IPS-20b (cell line): ENCODE data around the gene PSMG4.

Source experiments
- H3K27ac ChIP-seq: one replicate; pipeline ENCODE4 v1.5.1; 2013; ENCODE audit warnings: low read length
- H3K27me3 ChIP-seq: 2 replicates; pipeline ENCODE4 v1.6.1; 2013; ENCODE audit warnings: mild to moderate bottlenecking, low read length, inconsistent platforms; ENCODE audit not compliant: insufficient read depth
- H3K36me3 ChIP-seq: 2 replicates; pipeline ENCODE4 v1.6.1; 2013; ENCODE audit warnings: low read depth, mild to moderate bottlenecking, inconsistent platforms, low read length, moderate library complexity; ENCODE audit not compliant: insufficient read depth
- H3K4me1 ChIP-seq: 2 replicates; pipeline ENCODE4 v1.6.1; 2013; ENCODE audit warnings: mild to moderate bottlenecking, control low read depth, inconsistent platforms, low read length, moderate library complexity; ENCODE audit not compliant: insufficient read depth
- H3K4me3 ChIP-seq: 2 replicates; pipeline ENCODE4 v1.5.1; 2013; ENCODE audit warnings: mild to moderate bottlenecking, low read length, inconsistent platforms
- H3K9ac ChIP-seq: 2 replicates; pipeline ENCODE4 v1.6.1; 2013; ENCODE audit warnings: low read depth, mild to moderate bottlenecking, inconsistent platforms, low read length, moderate library complexity
- H3K9me3 ChIP-seq: 2 replicates; pipeline ENCODE4 v1.6.1; 2013; ENCODE audit warnings: mild to moderate bottlenecking, low read depth, low read length, inconsistent platforms; ENCODE audit not compliant: insufficient read depth

Gene PSMG4

GRCh38 chr6:3258720-3259490 lies at the start of gene PSMG4:
TSS of gene PSMG4 (plus strand) at chr6:3258947. CDS start at chr6:3259023, 76 bp downstream.
- Histone ChIP-seq H3K4me1 (peaks cover 9% of the 10 kb centered on the region), H3K9me3 (no peaks in the 10 kb centered on the region)

GRCh38 chr6:3209114-3210023 lies 49.4 kb upstream of the PSMG4 start:
- no peak overlapping the region for H3K27ac ChIP-seq
- H3K4me3 ChIP-seq, result peak overlapping the region; percentile 23; the same call in 1 of the 2 replicates
- peaks cover 15% of the 10 kb centered on the region; the same call in 1 of the 2 replicates for H3K4me1 ChIP-seq

More at GRCh38 chr6:3258720-3259490, at the start of gene PSMG4:
- H3K27me3 ChIP-seq, result no peaks in the 10 kb centered on the region
- H3K9ac ChIP-seq, result peak within 1 kb of the TSS; percentile 80
- H3K4me3 ChIP-seq, result peak within 1 kb of the TSS; percentile 78
- H3K27ac ChIP-seq, result no peak within 1 kb of the TSS
- H3K36me3 ChIP-seq, result peaks cover 24% of the 10 kb centered on the region

GRCh38 chr6:3210024-3210610 lies 48.6 kb upstream of the PSMG4 start:
- no peaks in the 10 kb centered on the region for H3K9me3 ChIP-seq
- H3K4me1 ChIP-seq, result peaks cover 15% of the 10 kb centered on the region; the same call in 1 of the 2 replicates
- H3K36me3 ChIP-seq, result no peaks in the 10 kb centered on the region
- H3K27me3 ChIP-seq, result no peaks in the 10 kb centered on the region
- no peak overlapping the region for H3K4me3 ChIP-seq
- no peak overlapping the region for H3K9ac ChIP-seq
- no peak overlapping the region for H3K27ac ChIP-seq

More at GRCh38 chr6:3209114-3210023, 49.4 kb upstream of the PSMG4 start:
- H3K9ac ChIP-seq, result no peak overlapping the region; the same call in 1 of the 2 replicates
- no peaks in the 10 kb centered on the region for H3K27me3 ChIP-seq
- H3K36me3 ChIP-seq, result no peaks in the 10 kb centered on the region
- no peaks in the 10 kb centered on the region for H3K9me3 ChIP-seq

GRCh38 chr6:3211681-3212080 lies 47.1 kb upstream of the PSMG4 start:
- Histone ChIP-seq H3K36me3 (no peaks in the 10 kb centered on the region), H3K9me3 (no peaks in the 10 kb centered on the region), H3K4me1 (peaks cover 15% of the 10 kb centered on the region; the same call in 1 of the 2 replicates), H3K4me3 (no peak overlapping the region), H3K27ac (no peak overlapping the region), H3K9ac (no peak overlapping the region), H3K27me3 (no peaks in the 10 kb centered on the region)

- Histone ChIP-seq H3K4me3 (no peak overlapping the region), H3K4me1 (peaks cover 15% of the 10 kb centered on the region; the same call in 1 of the 2 replicates), H3K27ac (no peak overlapping the region), H3K9ac (no peak overlapping the region), H3K9me3 (no peaks in the 10 kb centered on the region), H3K36me3 (no peaks in the 10 kb centered on the region), H3K27me3 (no peaks in the 10 kb centered on the region)
These were observed 46.5 kb upstream of the PSMG4 start for GRCh38 chr6:3212261-3212660.

GRCh38 chr6:3213334-3213695 lies 45.4 kb upstream of the PSMG4 start:
- Histone ChIP-seq H3K36me3 (no peaks in the 10 kb centered on the region), H3K27ac (no peak overlapping the region), H3K9ac (no peak overlapping the region), H3K4me3 (no peak overlapping the region), H3K4me1 (peaks cover 13% of the 10 kb centered on the region; the same call in 1 of the 2 replicates), H3K9me3 (no peaks in the 10 kb centered on the region), H3K27me3 (no peaks in the 10 kb centered on the region)

GRCh38 chr6:3214898-3215297 lies 43.8 kb upstream of the PSMG4 start:
- Histone ChIP-seq H3K9ac (no peak overlapping the region), H3K27ac (no peak overlapping the region), H3K4me1 (no peaks in the 10 kb centered on the region), H3K36me3 (no peaks in the 10 kb centered on the region), H3K9me3 (no peaks in the 10 kb centered on the region), H3K27me3 (no peaks in the 10 kb centered on the region), H3K4me3 (no peak overlapping the region)

GRCh38 chr6:3217286-3217685 lies 41.5 kb upstream of the PSMG4 start:
- Histone ChIP-seq H3K9ac (no peak overlapping the region), H3K36me3 (no peaks in the 10 kb centered on the region), H3K9me3 (no peaks in the 10 kb centered on the region), H3K27ac (no peak overlapping the region), H3K27me3 (no peaks in the 10 kb centered on the region), H3K4me1 (no peaks in the 10 kb centered on the region), H3K4me3 (no peak overlapping the region)

- Histone ChIP-seq H3K27ac (no peak overlapping the region), H3K9me3 (no peaks in the 10 kb centered on the region), H3K4me3 (no peak overlapping the region), H3K36me3 (peaks cover 2% of the 10 kb centered on the region; the same call in 1 of the 2 replicates), H3K9ac (no peak overlapping the region), H3K4me1 (no peaks in the 10 kb centered on the region), H3K27me3 (no peaks in the 10 kb centered on the region)
These were observed 40.5 kb upstream of the PSMG4 start for GRCh38 chr6:3218266-3218665.

GRCh38 chr6:3220366-3220765 lies 38.4 kb upstream of the PSMG4 start:
- Histone ChIP-seq H3K9me3 (no peaks in the 10 kb centered on the region), H3K4me1 (no peaks in the 10 kb centered on the region), H3K36me3 (peaks cover 16% of the 10 kb centered on the region), H3K27ac (no peak overlapping the region), H3K27me3 (no peaks in the 10 kb centered on the region), H3K9ac (no peak overlapping the region), H3K4me3 (no peak overlapping the region)

- no peaks in the 10 kb centered on the region for H3K9me3 ChIP-seq
- no peaks in the 10 kb centered on the region for H3K27me3 ChIP-seq
- H3K4me1 ChIP-seq, result no peaks in the 10 kb centered on the region; the same call in 1 of the 2 replicates
- no peak overlapping the region for H3K9ac ChIP-seq
- H3K36me3 ChIP-seq, result peaks cover 25% of the 10 kb centered on the region
- no peak overlapping the region for H3K4me3 ChIP-seq
- no peak overlapping the region for H3K27ac ChIP-seq
These were observed 37.2 kb upstream of the PSMG4 start for GRCh38 chr6:3221578-3221977.
